Stimulated activated CD8-positive, alpha-beta memory T cell treated with anti-CD3 and anti-CD28 coated beads, Interleukin-15, amount 100 ng/mL, for 4 hours (primary cell): ENCODE measurements around the gene DHRS2.
"Not testable (repeated sequence)": the region's sequence is repeated elsewhere in the genome, so short reads cannot be mapped to it uniquely, and the experiment has no call there.

Experiments
- DNase-seq, 2 donors: peaks; one replicate each; pipeline ENCODE4 v3.0.0-alpha.2; 2020; ENCODE audit warnings: low read depth in 2 of 2

Gene DHRS2

DNA sequence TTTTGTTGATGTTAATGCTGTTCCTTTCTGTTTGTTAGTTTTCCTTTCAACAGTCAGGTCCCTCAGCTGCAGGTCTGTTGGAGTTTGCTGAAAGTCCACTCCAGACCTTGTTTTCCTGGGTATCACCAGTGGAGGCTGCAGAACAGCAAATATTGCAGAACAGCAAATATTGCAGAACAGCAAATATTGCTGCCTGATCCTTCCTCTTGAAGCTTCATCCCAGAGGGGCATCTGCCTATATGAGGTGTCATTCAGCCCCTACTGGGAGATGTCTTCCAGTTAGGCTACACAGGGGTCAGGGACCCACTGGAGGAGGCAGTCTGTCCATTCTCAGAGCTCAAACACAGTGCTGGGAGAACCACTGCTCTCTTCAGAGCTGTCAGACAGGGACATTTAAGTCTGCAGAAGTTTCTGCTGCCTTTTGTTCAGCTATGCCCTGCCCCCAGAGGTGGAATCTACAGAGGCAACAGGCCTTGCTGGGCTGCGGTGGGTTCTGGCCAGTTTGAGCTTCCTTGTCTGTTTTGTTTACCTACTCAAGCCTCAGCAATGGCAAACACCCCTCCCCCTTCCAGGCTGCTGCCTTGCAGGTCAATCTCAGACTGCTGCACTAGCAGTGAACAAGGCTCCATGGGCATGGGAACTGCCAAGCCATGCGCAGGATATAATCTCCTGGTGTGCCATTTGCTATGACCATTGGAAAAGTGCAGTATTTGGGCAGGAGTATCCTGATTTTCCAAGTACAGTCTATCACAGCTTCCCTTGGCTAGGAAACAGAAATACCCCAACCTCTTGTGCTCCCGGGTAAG is 53.7 kb downstream of the DHRS2 start:
- not testable (repeated sequence) for DNase-seq

GRCh38 chr14:23692416-23692815 is 56.3 kb downstream of the DHRS2 start:
- DNase-seq, result no peak

DNA sequence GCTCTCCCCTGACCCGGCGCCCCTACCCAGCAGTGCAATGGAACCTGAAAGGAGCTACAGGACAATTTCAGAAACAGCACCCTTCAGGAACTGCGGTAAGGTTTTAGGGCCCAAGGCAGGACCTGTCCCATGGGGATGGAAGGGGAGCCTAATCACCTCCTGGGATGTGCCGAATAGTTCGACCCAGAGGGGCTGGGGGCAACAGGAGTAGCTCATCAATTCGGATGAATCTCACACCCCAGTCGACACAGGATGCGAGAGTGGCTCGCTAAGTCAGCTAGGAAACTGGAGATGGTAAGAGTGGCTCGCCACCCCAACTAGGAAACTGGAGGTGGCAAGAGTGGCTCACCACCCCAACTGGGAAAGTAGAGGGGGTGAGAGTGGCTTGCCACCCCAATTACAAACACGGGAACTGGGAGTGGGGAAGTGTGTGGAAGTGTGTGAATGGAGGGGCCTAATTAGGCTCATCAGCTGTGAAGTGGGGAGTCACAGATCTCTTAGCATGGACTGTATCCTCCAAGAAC is 57.1 kb downstream of the DHRS2 start:
- no peak for DNase-seq

- DNase-seq, result no peak
Observed at GRCh38 chr14:23694085-23694948, 58.2 kb downstream of the DHRS2 start.
